Activated naive CD4-positive, alpha-beta T cell treated with anti-CD3 and anti-CD28 coated beads, Interleukin-2, amount 10 ng/mL, durations not matched to agents 7 days and 5 days (primary cell): Measurements from ENCODE around the gene COL27A1.
"Not testable (repeated sequence)": the region's sequence is repeated elsewhere in the genome, so short reads cannot be mapped to it uniquely, and the experiment has no call there.

Experiments
- CTCF ChIA-PET: fragments of 350-600 bp; sonication (Branson Sonifier 250); formaldehyde crosslinking; loops from one replicate; lab custom pipeline; 2021; ENCODE audit warnings: antibody characterized with exemption; lab: Charles Lee
- DNase-seq: peaks from one replicate; pipeline ENCODE4 v3.0.0-alpha.2; 2020
- H3K27ac Mint-ChIP-seq: one replicate; pipeline ENCODE4 v1.8.0; 2021; ENCODE audit warnings: mild to moderate bottlenecking, moderate library complexity, mixed read lengths
- H3K27me3 Mint-ChIP-seq: one replicate; pipeline ENCODE4 v1.8.0; 2021; ENCODE audit warnings: mild to moderate bottlenecking, mixed read lengths
- H3K36me3 Mint-ChIP-seq: one replicate; pipeline ENCODE4 v1.8.0; 2021; ENCODE audit warnings: mixed read lengths
- H3K4me1 Mint-ChIP-seq: one replicate; pipeline ENCODE4 v1.8.0; 2021; ENCODE audit warnings: mixed read lengths
- H3K4me3 Mint-ChIP-seq: one replicate; pipeline ENCODE4 v1.8.0; 2021; ENCODE audit warnings: mild to moderate bottlenecking, moderate library complexity, mixed read lengths
- H3K9me3 Mint-ChIP-seq: one replicate; pipeline ENCODE4 v1.8.0; 2021; ENCODE audit warnings: mixed read lengths

The COL27A1 gene

GRCh38 chr9:114185570-114186490, 30.5 kb downstream of the COL27A1 start:
- no peak for DNase-seq
- Mint-ChIP-seq H3K36me3 (no peaks in the 10 kb centered on the region), H3K4me1 (no peaks in the 10 kb centered on the region), H3K27ac (no peak overlapping the region), H3K4me3 (no peak overlapping the region), H3K27me3 (peaks cover 4% of the 10 kb centered on the region), H3K9me3 (peaks cover 3% of the 10 kb centered on the region)
- CTCF ChIA-PET: interaction anchor here (0.9 kb wide), 1 partner anchor 14 kb away, joined by 3 read pairs; no protein-coding TSS in a partner anchor

GRCh38 chr9:114186605-114187289, 31.4 kb downstream of the COL27A1 start:
- Mint-ChIP-seq H3K27me3 (no peaks in the 10 kb centered on the region), H3K9me3 (peaks cover 3% of the 10 kb centered on the region), H3K4me1 (no peaks in the 10 kb centered on the region), H3K4me3 (no peak overlapping the region), H3K27ac (no peak overlapping the region), H3K36me3 (no peaks in the 10 kb centered on the region)
- CTCF ChIA-PET: interaction anchor here (0.9 to 1.2 kb wide), 2 partner anchors 15 to 104 kb away, joined by 3 to 5 read pairs; no protein-coding TSS in a partner anchor
- no peak for DNase-seq

- Mint-ChIP-seq H3K36me3 (no peaks in the 10 kb centered on the region), H3K4me3 (no peak overlapping the region), H3K9me3 (peaks cover 3% of the 10 kb centered on the region), H3K27me3 (peaks cover 7% of the 10 kb centered on the region), H3K27ac (no peak overlapping the region), H3K4me1 (no peaks in the 10 kb centered on the region)
- no peak for DNase-seq
- CTCF ChIA-PET: interaction anchor here (0.9 to 1.2 kb wide), 3 partner anchors 78 to 103 kb away, joined by 3 to 5 read pairs (median 3); no protein-coding TSS in a partner anchor
Observed at GRCh38 chr9:114187827-114188226, 32.5 kb downstream of the COL27A1 start.

- Mint-ChIP-seq H3K27me3 (peaks cover 9% of the 10 kb centered on the region), H3K27ac (no peak overlapping the region), H3K9me3 (peaks cover 3% of the 10 kb centered on the region), H3K4me1 (no peaks in the 10 kb centered on the region), H3K4me3 (no peak overlapping the region), H3K36me3 (no peaks in the 10 kb centered on the region)
- CTCF ChIA-PET: no interaction called here
- no peak for DNase-seq
Observed at GRCh38 chr9:114189823-114190562, 34.7 kb downstream of the COL27A1 start.

GRCh38 chr9:114190563-114190905, 35.2 kb downstream of the COL27A1 start:
- Mint-ChIP-seq H3K9me3 (peaks cover 3% of the 10 kb centered on the region), H3K4me3 (no peak overlapping the region), H3K27ac (no peak overlapping the region), H3K4me1 (no peaks in the 10 kb centered on the region), H3K36me3 (no peaks in the 10 kb centered on the region), H3K27me3 (peaks cover 9% of the 10 kb centered on the region)
- no peak for DNase-seq
- CTCF ChIA-PET: no interaction called here

GRCh38 chr9:114191402-114191801, 36.1 kb downstream of the COL27A1 start:
- H3K4me1 Mint-ChIP-seq, H3K9me3 Mint-ChIP-seq, H3K4me3 Mint-ChIP-seq, H3K27ac Mint-ChIP-seq, H3K27me3 Mint-ChIP-seq, DNase-seq, CTCF ChIA-PET, H3K36me3 Mint-ChIP-seq: not testable (repeated sequence)

- no peaks in the 10 kb centered on the region for H3K4me1 Mint-ChIP-seq
- no peaks in the 10 kb centered on the region for H3K36me3 Mint-ChIP-seq
- DNase-seq: no peak
- H3K27me3 Mint-ChIP-seq: peaks cover 9% of the 10 kb centered on the region
- peaks cover 3% of the 10 kb centered on the region for H3K9me3 Mint-ChIP-seq
- H3K27ac Mint-ChIP-seq: no peak overlapping the region
- CTCF ChIA-PET: no interaction called here
- H3K4me3 Mint-ChIP-seq: no peak overlapping the region
Observed at GRCh38 chr9:114192539-114192938, 37.2 kb downstream of the COL27A1 start.

GRCh38 chr9:114193090-114193489, 37.8 kb downstream of the COL27A1 start:
- H3K36me3 Mint-ChIP-seq: no peaks in the 10 kb centered on the region
- H3K4me1 Mint-ChIP-seq: no peaks in the 10 kb centered on the region
- H3K4me3 Mint-ChIP-seq: no peak overlapping the region
- H3K9me3 Mint-ChIP-seq: peaks cover 3% of the 10 kb centered on the region
- CTCF ChIA-PET: no interaction called here
- peaks cover 9% of the 10 kb centered on the region for H3K27me3 Mint-ChIP-seq
- no peak overlapping the region for H3K27ac Mint-ChIP-seq
- no peak for DNase-seq

GRCh38 chr9:114196117-114196516, 40.8 kb downstream of the COL27A1 start:
- DNase-seq: no peak
- Mint-ChIP-seq H3K4me1 (no peaks in the 10 kb centered on the region), H3K27ac (no peak overlapping the region), H3K4me3 (no peak overlapping the region), H3K9me3 (no peaks in the 10 kb centered on the region), H3K27me3 (peaks cover 9% of the 10 kb centered on the region), H3K36me3 (no peaks in the 10 kb centered on the region)
- CTCF ChIA-PET: no interaction called here

GRCh38 chr9:114196979-114197622, 41.8 kb downstream of the COL27A1 start:
- Mint-ChIP-seq H3K4me3 (no peak overlapping the region), H3K4me1 (no peaks in the 10 kb centered on the region), H3K27ac (no peak overlapping the region), H3K9me3 (no peaks in the 10 kb centered on the region), H3K36me3 (no peaks in the 10 kb centered on the region), H3K27me3 (peaks cover 9% of the 10 kb centered on the region)
- DNase-seq: no peak
- CTCF ChIA-PET: interaction anchor here (1.2 kb wide), 1 partner anchor 89 kb away, joined by 4 read pairs; no protein-coding TSS in a partner anchor

- no peaks in the 10 kb centered on the region for H3K9me3 Mint-ChIP-seq
- H3K27ac Mint-ChIP-seq: no peak overlapping the region
- H3K4me1 Mint-ChIP-seq: no peaks in the 10 kb centered on the region
- CTCF ChIA-PET: interaction anchor here (1.2 kb wide), 1 partner anchor 90 kb away, joined by 4 read pairs; no protein-coding TSS in a partner anchor
- H3K27me3 Mint-ChIP-seq: no peaks in the 10 kb centered on the region
- no peak overlapping the region for H3K4me3 Mint-ChIP-seq
- no peaks in the 10 kb centered on the region for H3K36me3 Mint-ChIP-seq
- no peak for DNase-seq
Observed at GRCh38 chr9:114198249-114199040, 43.1 kb downstream of the COL27A1 start.

GRCh38 chr9:114200721-114201300, 45.5 kb downstream of the COL27A1 start:
- no peak overlapping the region for H3K4me3 Mint-ChIP-seq
- no peaks in the 10 kb centered on the region for H3K27me3 Mint-ChIP-seq
- no peak overlapping the region for H3K27ac Mint-ChIP-seq
- no peak for DNase-seq
- no peaks in the 10 kb centered on the region for H3K36me3 Mint-ChIP-seq
- H3K9me3 Mint-ChIP-seq: no peaks in the 10 kb centered on the region
- no peaks in the 10 kb centered on the region for H3K4me1 Mint-ChIP-seq
- CTCF ChIA-PET: no interaction called here

GRCh38 chr9:114202396-114202795, 47.1 kb downstream of the COL27A1 start:
- H3K27ac Mint-ChIP-seq: no peak overlapping the region
- CTCF ChIA-PET: interaction anchor here (1.4 kb wide), 1 partner anchor 24 kb away, joined by 3 read pairs; no protein-coding TSS in a partner anchor
- no peaks in the 10 kb centered on the region for H3K36me3 Mint-ChIP-seq
- H3K4me3 Mint-ChIP-seq: no peak overlapping the region
- no peak for DNase-seq
- no peaks in the 10 kb centered on the region for H3K27me3 Mint-ChIP-seq
- H3K4me1 Mint-ChIP-seq: no peaks in the 10 kb centered on the region
- H3K9me3 Mint-ChIP-seq: no peaks in the 10 kb centered on the region
